Karpas-422 (cell line): ENCODE measurements around the gene TSPAN4. TPM values are rescaled to one million over a fixed set of nuclear protein-coding genes. Genes with fewer than 3 reads are reported as not detected.

ENCODE experiments used
- DNase-seq: peaks from one replicate; pipeline ENCODE4 v3.0.0-alpha.2; 2015
- H2AFZ ChIP-seq: fragments of 200-600 bp; sonication (generic); 2 replicates; pipeline ENCODE4 v1.6.1; 2014; ENCODE audit warnings: antibody characterized with exemption, low read length, mixed read lengths
- H3K27ac ChIP-seq: fragments of 200-600 bp; sonication (generic); 2 replicates; pipeline ENCODE4 v1.5.1; 2014; ENCODE audit warnings: mild to moderate bottlenecking, low read length, moderate library complexity
- H3K27me3 ChIP-seq: fragments of 200-600 bp; sonication (generic); 2 replicates; pipeline ENCODE4 v1.6.1; 2014; ENCODE audit warnings: low read length, mixed read lengths
- H3K36me3 ChIP-seq: fragments of 200-600 bp; sonication (generic); 2 replicates; pipeline ENCODE4 v1.6.1; 2014; ENCODE audit warnings: low read length, mixed read lengths; ENCODE audit not compliant: insufficient read depth
- H3K4me1 ChIP-seq: fragments of 200-600 bp; sonication (generic); 2 replicates; pipeline ENCODE4 v1.6.1; 2014; ENCODE audit warnings: mild to moderate bottlenecking, low read length, mixed read lengths
- H3K4me2 ChIP-seq: fragments of 200-600 bp; sonication (generic); 2 replicates; pipeline ENCODE4 v1.6.1; 2014; ENCODE audit warnings: low read length, low read depth, mild to moderate bottlenecking; ENCODE audit not compliant: poor library complexity, severe bottlenecking
- H3K4me3 ChIP-seq: fragments of 200-600 bp; sonication (generic); 2 replicates; pipeline ENCODE4 v1.5.1; 2014; ENCODE audit warnings: mild to moderate bottlenecking, antibody characterized with exemption, low read length, mixed read lengths
- H3K79me2 ChIP-seq: fragments of 200-600 bp; sonication (generic); 2 replicates; pipeline ENCODE4 v1.6.1; 2014; ENCODE audit warnings: mild to moderate bottlenecking, low read length, mixed read lengths
- H3K9ac ChIP-seq: fragments of 200-600 bp; sonication (generic); 2 replicates; pipeline ENCODE4 v1.6.0; 2014; ENCODE audit warnings: low read length
- H3K9me2 ChIP-seq: fragments of 200-600 bp; sonication (generic), shearing (Covaris generic); replicated peaks from 2 replicates; pipeline ENCODE4 v1.6.0; 2014; ENCODE audit warnings: mild to moderate bottlenecking, low read length, moderate library complexity; ENCODE audit not compliant: insufficient read depth
- H3K9me3 ChIP-seq: fragments of 300-700, 200-600 bp; sonication (generic); 2 replicates; pipeline ENCODE4 v1.6.1; 2014; ENCODE audit warnings: low read length, mixed read lengths
- H4K20me1 ChIP-seq: fragments of 200-600 bp; sonication (generic); 2 replicates; pipeline ENCODE4 v1.6.1; 2014; ENCODE audit warnings: mild to moderate bottlenecking, antibody characterized with exemption, low read length, low read depth; ENCODE audit not compliant: insufficient read depth
- total RNA-seq: library from RNA; depleted of rRNA; stranded (reverse); fragments of >200 nt; shearing (Covaris generic); gene quantifications from 2 replicates; pipeline ENCODE4 v1.2.3, GENCODE V29; 2014; ENCODE audit warnings: low replicate concordance

The TSPAN4 gene
- total RNA-seq, 1 experiment from 2014 or later = not detected

GRCh38 chr11:824942-825341 is 17.7 kb upstream of the TSPAN4 start:
- H3K27ac ChIP-seq = no peak overlapping the region
- no peak overlapping the region for H2AFZ ChIP-seq
- no peak overlapping the region for H3K9ac ChIP-seq
- H3K79me2 ChIP-seq = peaks cover 15% of the 10 kb centered on the region
- H3K9me3 ChIP-seq = no peaks in the 10 kb centered on the region
- no peak overlapping the region for H3K4me2 ChIP-seq
- H3K36me3 ChIP-seq = no peaks in the 10 kb centered on the region
- H4K20me1 ChIP-seq = peaks cover 44% of the 10 kb centered on the region
- no peak for DNase-seq
- no peak overlapping the region for H3K4me3 ChIP-seq
- peaks cover 46% of the 10 kb centered on the region for H3K4me1 ChIP-seq
- H3K27me3 ChIP-seq = no peaks in the 10 kb centered on the region
- H3K9me2 ChIP-seq = no peaks in the 10 kb centered on the region

- no peak overlapping the region for H3K4me3 ChIP-seq
- no peak overlapping the region for H3K27ac ChIP-seq
- H3K79me2 ChIP-seq = peaks cover 9% of the 10 kb centered on the region
- no peaks in the 10 kb centered on the region for H3K9me2 ChIP-seq
- H3K9ac ChIP-seq = no peak overlapping the region
- H3K27me3 ChIP-seq = no peaks in the 10 kb centered on the region
- H2AFZ ChIP-seq = no peak overlapping the region
- DNase-seq = no peak
- peaks cover 46% of the 10 kb centered on the region for H3K4me1 ChIP-seq
- H4K20me1 ChIP-seq = peaks cover 39% of the 10 kb centered on the region
- no peaks in the 10 kb centered on the region for H3K36me3 ChIP-seq
- no peak overlapping the region for H3K4me2 ChIP-seq
- no peaks in the 10 kb centered on the region for H3K9me3 ChIP-seq
Observed at GRCh38 chr11:825366-826226, 17.1 kb upstream of the TSPAN4 start.

GRCh38 chr11:826227-826621 is 16.4 kb upstream of the TSPAN4 start:
- Histone ChIP-seq H3K4me3 (no peak overlapping the region; the same call in 1 of the 2 replicates), H4K20me1 (peaks cover 32% of the 10 kb centered on the region), H3K9ac (no peak overlapping the region), H3K27me3 (no peaks in the 10 kb centered on the region), H3K79me2 (peaks cover 3% of the 10 kb centered on the region; the same call in 1 of the 2 replicates), H3K9me2 (no peaks in the 10 kb centered on the region), H3K4me1 (peaks cover 42% of the 10 kb centered on the region), H3K36me3 (no peaks in the 10 kb centered on the region), H3K9me3 (no peaks in the 10 kb centered on the region), H2AFZ (no peak overlapping the region), H3K4me2 (peak overlapping the region; percentile 78), H3K27ac (no peak overlapping the region)
- no peak for DNase-seq

DNA sequence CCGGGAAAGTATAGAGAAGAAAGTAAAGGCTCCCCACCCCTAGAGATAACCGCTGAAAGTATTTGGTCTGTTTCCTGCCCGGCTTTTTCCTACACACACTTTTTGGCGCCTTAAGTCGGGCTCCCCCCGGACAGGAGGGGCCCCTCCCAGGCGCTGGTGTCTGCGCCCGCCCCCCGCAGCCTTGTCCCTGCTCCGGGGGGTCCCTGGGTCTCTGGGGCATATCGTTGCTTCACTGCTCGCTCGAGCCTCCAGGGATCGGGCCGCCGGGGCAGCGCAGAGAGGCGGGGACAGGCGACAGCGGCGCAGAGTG is 15.9 kb upstream of the TSPAN4 start:
- no peaks in the 10 kb centered on the region for H3K9me3 ChIP-seq
- H3K27ac ChIP-seq = no peak overlapping the region
- no peaks in the 10 kb centered on the region for H3K9me2 ChIP-seq
- H4K20me1 ChIP-seq = peaks cover 33% of the 10 kb centered on the region
- no peak for DNase-seq
- peak overlapping the region; percentile 70 for H3K4me3 ChIP-seq
- no peaks in the 10 kb centered on the region for H3K27me3 ChIP-seq
- H3K9ac ChIP-seq = peak overlapping the region; percentile 64
- H3K36me3 ChIP-seq = no peaks in the 10 kb centered on the region
- H2AFZ ChIP-seq = peak overlapping the region; percentile 42; the same call in 1 of the 2 replicates
- peak overlapping the region; percentile 78 for H3K4me2 ChIP-seq
- H3K4me1 ChIP-seq = peaks cover 42% of the 10 kb centered on the region
- no peaks in the 10 kb centered on the region for H3K79me2 ChIP-seq

GRCh38 chr11:827146-827896 is 15.3 kb upstream of the TSPAN4 start:
- peak; percentile 64 for DNase-seq
- no peaks in the 10 kb centered on the region for H3K27me3 ChIP-seq

DNA sequence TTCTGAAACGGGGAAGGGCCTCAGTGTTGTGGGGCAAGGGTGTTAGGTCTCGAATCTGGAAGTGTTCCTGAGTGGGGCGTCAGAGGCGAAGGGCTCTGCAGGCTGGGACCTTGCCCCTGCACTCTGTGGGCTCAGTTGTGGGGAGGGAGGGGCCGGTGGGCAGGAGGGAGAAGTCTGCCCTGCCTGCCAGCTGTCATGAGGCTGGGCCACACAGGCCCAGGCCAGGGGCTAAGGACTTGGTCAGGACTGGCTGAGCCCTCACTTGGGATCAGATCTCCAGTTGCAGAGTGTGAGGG is 14.8 kb upstream of the TSPAN4 start, which contains the start of gene CRACR2B:
Gene CRACR2B (plus strand): TSS at position 23 of the 296 bp plus-strand sequence. CDS start 689 bp downstream, outside the sequence.
- no peak within 1 kb of the TSS for H3K27ac ChIP-seq
- no peak for DNase-seq

More at GRCh38 chr11:827146-827896, 15.3 kb upstream of the TSPAN4 start:
- Histone ChIP-seq H3K27ac (no peak overlapping the region), H3K79me2 (no peaks in the 10 kb centered on the region), H3K4me1 (peaks cover 45% of the 10 kb centered on the region), H3K9me2 (no peaks in the 10 kb centered on the region), H4K20me1 (peaks cover 33% of the 10 kb centered on the region), H3K9ac (peak overlapping the region; percentile 64), H3K4me2 (peak overlapping the region; percentile 78), H3K9me3 (no peaks in the 10 kb centered on the region), H3K4me3 (peak overlapping the region; percentile 70), H2AFZ (peak overlapping the region; percentile 42; the same call in 1 of the 2 replicates), H3K36me3 (no peaks in the 10 kb centered on the region)

DNA sequence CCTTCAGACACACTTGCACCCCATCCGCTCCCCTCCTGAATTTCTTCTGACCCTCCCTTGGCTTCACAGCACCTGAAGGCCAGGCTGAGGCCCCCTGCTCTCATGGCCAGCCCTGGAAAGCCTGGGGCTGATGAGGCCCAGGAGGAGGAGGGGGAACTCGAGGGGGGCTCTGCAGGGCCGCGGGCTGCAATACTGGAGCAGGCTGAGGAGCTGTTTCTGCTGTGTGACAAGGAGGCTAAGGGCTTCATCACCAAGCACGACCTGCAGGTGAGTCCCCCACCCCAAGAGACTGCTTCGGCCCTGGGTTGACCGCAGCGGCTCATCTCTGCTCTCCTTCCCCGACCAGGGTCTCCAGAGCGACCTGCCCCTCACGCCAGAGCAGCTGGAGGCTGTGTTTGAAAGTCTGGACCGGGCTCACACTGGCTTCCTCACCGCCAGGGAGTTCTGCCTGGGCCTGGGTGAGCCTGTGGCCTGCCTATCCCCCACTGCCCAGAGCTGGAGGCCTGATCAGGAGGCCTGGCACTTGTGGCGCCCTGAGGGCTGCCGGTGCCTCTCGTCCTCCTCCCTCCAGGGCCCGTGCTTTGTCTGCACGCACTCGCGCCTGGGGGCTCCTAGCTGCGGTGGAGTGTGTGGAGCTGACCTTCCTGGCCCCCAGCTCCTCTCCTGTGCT is 14.0 kb upstream of the TSPAN4 start:
- no peak overlapping the region for H3K4me3 ChIP-seq
- H3K27ac ChIP-seq = no peak overlapping the region
- H3K9me2 ChIP-seq = no peaks in the 10 kb centered on the region
- peaks cover 54% of the 10 kb centered on the region for H3K4me1 ChIP-seq
- H3K9ac ChIP-seq = no peak overlapping the region
- H3K9me3 ChIP-seq = no peaks in the 10 kb centered on the region
- no peaks in the 10 kb centered on the region for H3K36me3 ChIP-seq
- no peaks in the 10 kb centered on the region for H3K79me2 ChIP-seq
- H3K4me2 ChIP-seq = peak overlapping the region; percentile 90
- peaks cover 36% of the 10 kb centered on the region for H4K20me1 ChIP-seq
- H2AFZ ChIP-seq = no peak overlapping the region
- H3K27me3 ChIP-seq = no peaks in the 10 kb centered on the region
- DNase-seq = no peak

More for the DNA sequence above, 14.8 kb upstream of the TSPAN4 start, which contains the start of gene CRACR2B:
- H3K27me3 ChIP-seq = no peaks in the 10 kb centered on the region
- no peaks in the 10 kb centered on the region for H3K36me3 ChIP-seq
- no peaks in the 10 kb centered on the region for H3K9me3 ChIP-seq
- peak within 1 kb of the TSS; percentile 78 for H3K4me2 ChIP-seq
- peak within 1 kb of the TSS; percentile 70 for H3K4me3 ChIP-seq
- peaks cover 33% of the 10 kb centered on the region for H4K20me1 ChIP-seq
- peak within 1 kb of the TSS; percentile 42; the same call in 1 of the 2 replicates for H2AFZ ChIP-seq
- peak within 1 kb of the TSS; percentile 64 for H3K9ac ChIP-seq
- H3K4me1 ChIP-seq = peaks cover 48% of the 10 kb centered on the region
- no peaks in the 10 kb centered on the region for H3K79me2 ChIP-seq
- no peaks in the 10 kb centered on the region for H3K9me2 ChIP-seq
